HL-60 (cell line): ENCODE data around the gene CLEC2L.

Experiments used
- DNase-seq, 2 experiments: peaks; one replicate each; pipeline ENCODE4 v3.0.0-alpha.2; 2010 to 2020; ENCODE audit warnings: low read depth in 1 of 2, low spot score in 1 of 2
- H3K27ac ChIP-seq: fragments of 250-450 bp; sonication (Bioruptor Pico); replicated peaks from 2 replicates; pipeline ENCODE4 v1.5.1; 2020; ENCODE audit warnings: mild to moderate bottlenecking, moderate library complexity
- H3K27me3 ChIP-seq: fragments of 250-450 bp; sonication (Bioruptor Pico); 2 replicates; pipeline ENCODE4 v1.5.1; 2021; ENCODE audit warnings: mild to moderate bottlenecking, moderate library complexity; ENCODE audit not compliant: insufficient read depth, poor library complexity, severe bottlenecking
- H3K4me3 ChIP-seq: replicated peaks from 2 replicates; pipeline ENCODE4 v1.5.1; 2011; ENCODE audit warnings: mild to moderate bottlenecking, control low read depth, low read length; ENCODE audit not compliant: insufficient read depth
- CTCF ChIP-seq: IDR thresholded peaks from one replicate; pipeline ENCODE4 v1.5.1; 2011; ENCODE audit warnings: low read length, control low read depth, inconsistent platforms; ENCODE audit not compliant: insufficient read depth
- GABPA ChIP-seq: IDR thresholded peaks from 2 replicates; pipeline ENCODE4 v1.6.1; 2012; ENCODE audit warnings: low read depth
- POLR2AphosphoS5 ChIP-seq: IDR thresholded peaks from 2 replicates; pipeline ENCODE4 v1.6.1; 2012; ENCODE audit warnings: low read depth
- REST ChIP-seq: IDR thresholded peaks from 2 replicates; pipeline ENCODE4 v1.6.1; 2012; ENCODE audit warnings: low read depth; ENCODE audit not compliant: insufficient replicate concordance
- SPI1 ChIP-seq: IDR thresholded peaks from 2 replicates; pipeline ENCODE4 v1.6.1; 2012; ENCODE audit warnings: low read depth, mild to moderate bottlenecking, borderline replicate concordance

The CLEC2L gene

DNA sequence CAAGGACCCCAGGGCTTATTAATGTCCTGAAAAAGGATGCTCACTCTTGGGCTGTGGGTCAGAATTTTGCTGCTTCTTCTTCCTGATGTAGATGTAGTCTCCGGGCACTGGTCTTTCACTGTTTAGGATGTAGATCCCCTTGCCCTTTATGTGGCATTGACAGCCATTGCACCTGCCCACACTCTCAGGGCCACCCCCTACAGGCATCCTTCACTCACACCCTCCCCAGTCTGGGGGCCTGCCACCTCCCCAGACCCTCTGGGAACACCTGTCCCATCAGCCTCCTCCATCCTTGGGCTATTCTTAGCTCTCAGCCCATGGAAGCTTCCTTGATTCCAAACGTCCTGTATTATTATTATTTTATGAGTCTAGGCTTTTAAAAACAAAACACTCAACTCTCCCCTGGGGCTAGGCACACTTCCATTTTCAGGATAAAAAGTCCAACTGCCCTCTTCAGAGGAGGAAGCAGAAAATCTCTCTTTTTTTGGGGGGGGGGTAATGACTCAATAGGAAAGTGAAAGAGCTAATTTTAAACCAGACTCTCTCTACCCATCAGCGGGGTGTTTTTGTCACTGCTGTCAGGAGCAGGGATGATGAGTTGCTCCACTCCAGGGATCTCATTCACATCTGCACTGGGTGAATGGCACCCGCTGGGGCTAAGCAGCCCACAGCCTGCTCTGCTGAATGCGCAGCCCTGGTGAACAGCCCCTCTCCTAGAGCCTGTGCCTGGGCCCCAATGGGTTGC is 28.5 kb upstream of the CLEC2L start:
- Histone ChIP-seq H3K27me3 (peaks cover 3% of the 10 kb centered on the region), H3K4me3 (no peak overlapping the region), H3K27ac (no peak overlapping the region)
- TF ChIP-seq SPI1 (no peak), POLR2AphosphoS5 (no peak), REST (no peak), GABPA (no peak), CTCF (no peak)
- DNase-seq = no peak

DNA sequence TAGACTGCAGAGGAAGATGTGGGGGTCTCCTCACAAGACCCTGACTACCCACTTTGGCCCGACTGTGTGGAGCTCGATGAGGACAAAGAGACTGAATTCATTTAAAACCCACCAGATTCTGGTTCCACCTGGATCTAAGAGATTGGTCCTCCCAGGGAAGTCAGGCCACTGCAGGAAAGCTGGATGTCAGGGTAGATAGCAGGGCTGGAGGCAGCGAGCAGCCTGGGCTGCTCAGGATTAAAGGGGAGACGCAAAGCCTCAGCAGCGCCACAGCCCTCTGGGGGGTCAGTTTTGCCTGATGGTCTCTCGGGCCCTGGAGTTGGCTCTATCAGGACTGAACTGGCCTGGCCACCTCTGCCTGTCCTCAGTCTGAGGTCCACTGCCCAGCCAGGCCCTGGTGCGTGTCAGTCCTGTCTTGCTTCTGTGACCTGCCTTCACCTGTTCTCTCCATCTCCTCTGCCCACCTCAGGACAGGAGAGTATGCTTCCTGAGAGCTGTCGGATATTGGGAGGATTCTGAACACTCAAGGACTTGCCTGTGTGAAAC is 27.8 kb upstream of the CLEC2L start:
- H3K4me3 ChIP-seq = no peak overlapping the region
- H3K27ac ChIP-seq = no peak overlapping the region
- H3K27me3 ChIP-seq = peaks cover 3% of the 10 kb centered on the region
- TF ChIP-seq REST (no peak), GABPA (no peak), CTCF (no peak), SPI1 (no peak), POLR2AphosphoS5 (no peak)
- no peak for DNase-seq

DNA sequence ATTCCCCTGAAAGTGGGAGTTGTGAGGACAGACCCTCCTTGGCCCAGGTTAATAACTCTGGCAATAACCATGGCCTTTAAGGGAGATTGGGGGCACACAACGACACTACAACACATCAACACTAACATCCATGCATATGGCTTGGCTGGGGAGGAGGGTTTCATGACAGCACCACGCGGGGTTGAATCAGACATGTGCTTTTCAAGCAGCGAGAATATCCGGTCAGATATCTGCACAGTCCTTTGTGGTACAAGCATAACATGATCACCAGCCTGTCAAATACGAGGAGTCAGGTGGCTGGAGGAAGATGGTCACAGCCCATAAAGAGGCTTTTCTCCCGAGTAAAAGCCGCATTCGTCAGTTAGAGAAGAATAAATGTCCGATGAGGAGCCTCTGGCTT is 27.0 kb upstream of the CLEC2L start:
- no peak for DNase-seq
- Histone ChIP-seq H3K4me3 (no peak overlapping the region), H3K27me3 (peaks cover 3% of the 10 kb centered on the region), H3K27ac (no peak overlapping the region)
- no peak for TF ChIP-seq CTCF
- no peak for TF ChIP-seq POLR2AphosphoS5
- TF ChIP-seq REST = no peak
- no peak for TF ChIP-seq SPI1
- TF ChIP-seq GABPA = no peak
